Glomerular endothelial cell (primary cell): ENCODE measurements around the gene EIF5A2. TPM values are rescaled to one million over a fixed set of nuclear protein-coding genes. Genes with fewer than 3 reads are reported as not detected.

Experiments
- DNase-seq: peaks from one replicate; pipeline ENCODE4 v3.0.0-alpha.2; 2011; ENCODE audit warnings: low read depth, low spot score; ENCODE audit errors: extremely low read depth
- total RNA-seq: library from RNA; depleted of rRNA; stranded (reverse); fragments of >200 nt; gene quantifications from 2 replicates; pipeline ENCODE4 v1.2.3, GENCODE V29; 2015

The EIF5A2 gene
- total RNA-seq, 1 donor from 2014 or later: 7.6 TPM

DNA sequence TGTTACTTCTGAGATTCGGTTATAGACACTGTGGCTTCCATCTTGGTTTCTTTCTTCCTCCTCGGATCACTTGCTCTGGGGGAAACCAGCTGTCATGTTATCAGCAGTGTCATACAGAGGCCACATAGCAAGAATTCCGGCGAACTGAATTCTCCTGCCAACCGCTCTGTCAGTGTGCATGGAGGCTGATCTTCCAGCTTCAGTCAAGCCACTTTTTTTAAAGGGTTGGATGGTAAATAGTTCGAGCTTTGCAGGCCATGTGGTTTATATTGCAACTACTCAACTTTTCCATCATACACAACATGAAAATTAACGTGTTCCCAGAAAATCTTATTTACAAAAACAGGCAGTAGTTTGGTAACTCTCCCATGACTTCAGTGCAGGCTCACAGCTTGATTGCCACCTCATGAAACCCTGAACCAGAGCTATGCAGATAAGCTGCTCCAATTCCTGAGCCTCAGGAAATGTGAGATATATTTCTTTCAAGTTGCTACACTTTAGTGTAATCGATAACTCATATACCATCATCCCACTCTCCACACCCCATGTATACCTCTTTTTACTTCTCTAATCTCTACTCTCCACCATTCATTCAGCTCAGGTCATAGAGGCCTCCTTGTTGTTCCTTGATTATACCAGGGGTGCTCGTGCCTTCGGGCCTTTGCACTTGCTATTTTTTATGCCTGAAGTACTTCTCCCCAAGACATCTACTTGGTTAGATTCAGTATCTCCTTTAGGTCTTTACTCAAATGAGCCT is 45.6 kb downstream of the EIF5A2 start:
- no peak for DNase-seq

GRCh38 chr3:170858599-170858998 is 49.8 kb downstream of the EIF5A2 start:
- no peak for DNase-seq

DNA sequence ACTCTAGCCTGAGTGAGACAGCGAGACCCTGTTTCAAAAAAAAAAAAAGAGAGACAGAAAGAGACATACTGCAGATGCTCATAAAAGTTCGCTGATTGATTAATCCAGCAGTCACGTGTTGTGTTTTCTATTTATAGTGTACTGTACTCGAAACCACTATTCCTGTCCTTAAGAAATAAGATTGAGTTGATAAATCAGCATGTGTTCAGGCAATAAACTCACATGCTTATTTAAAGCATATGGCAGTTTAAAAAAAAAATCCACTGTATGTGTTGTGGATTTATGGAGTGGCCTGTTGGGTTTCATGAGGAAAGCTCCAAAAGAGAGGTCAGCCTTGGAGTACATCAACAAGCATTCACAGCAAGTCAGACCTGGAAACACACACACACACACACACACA is 56.1 kb downstream of the EIF5A2 start:
- no peak for DNase-seq

DNA sequence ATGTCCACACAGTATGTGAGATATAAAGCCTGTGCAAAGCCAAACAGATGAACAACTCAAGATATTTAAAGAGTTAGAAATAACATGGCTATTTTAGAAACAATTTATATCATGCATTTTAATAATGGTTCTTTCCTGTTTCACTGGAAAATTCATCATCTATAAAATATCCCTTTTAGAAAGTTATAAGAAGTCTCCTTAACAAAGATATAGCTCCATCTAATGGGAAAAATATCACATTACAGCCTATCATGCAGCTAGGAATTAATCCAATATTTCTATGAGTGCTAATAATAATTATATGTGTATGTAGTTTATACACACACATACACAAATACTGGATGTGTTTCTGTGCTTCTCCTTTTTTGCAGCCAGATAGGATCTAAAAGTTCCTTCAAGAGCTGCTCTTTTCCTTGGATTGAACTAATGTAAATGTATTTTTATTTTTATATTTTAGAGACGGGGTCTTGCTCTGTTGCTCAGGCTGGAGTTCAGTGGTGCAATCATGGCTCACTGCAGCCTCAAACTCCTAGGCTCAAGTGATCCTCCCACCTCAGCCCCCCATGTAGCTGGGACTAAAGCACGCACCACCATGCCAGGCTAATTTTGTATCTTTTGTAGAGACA is 60.0 kb downstream of the EIF5A2 start:
- DNase-seq: no peak

DNA sequence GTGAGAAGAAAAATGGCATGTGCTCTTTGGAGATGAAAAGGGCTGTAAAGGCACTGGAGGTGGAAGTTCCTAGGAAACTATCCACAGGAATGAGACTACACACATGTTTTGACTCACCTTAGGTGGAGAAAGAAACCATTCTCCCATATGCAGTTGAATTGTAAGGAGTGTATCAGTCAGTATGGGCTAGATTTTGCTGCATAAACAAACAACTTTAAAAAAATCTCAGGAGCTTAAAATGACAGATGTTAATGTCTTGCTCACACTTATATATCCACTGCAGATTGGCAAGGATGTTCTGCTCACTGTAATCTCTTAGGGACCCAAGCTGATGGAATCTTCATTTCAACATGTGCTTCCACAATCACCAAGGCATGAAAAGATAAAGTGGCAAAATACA is 64.1 kb downstream of the EIF5A2 start:
- DNase-seq: no peak

DNA sequence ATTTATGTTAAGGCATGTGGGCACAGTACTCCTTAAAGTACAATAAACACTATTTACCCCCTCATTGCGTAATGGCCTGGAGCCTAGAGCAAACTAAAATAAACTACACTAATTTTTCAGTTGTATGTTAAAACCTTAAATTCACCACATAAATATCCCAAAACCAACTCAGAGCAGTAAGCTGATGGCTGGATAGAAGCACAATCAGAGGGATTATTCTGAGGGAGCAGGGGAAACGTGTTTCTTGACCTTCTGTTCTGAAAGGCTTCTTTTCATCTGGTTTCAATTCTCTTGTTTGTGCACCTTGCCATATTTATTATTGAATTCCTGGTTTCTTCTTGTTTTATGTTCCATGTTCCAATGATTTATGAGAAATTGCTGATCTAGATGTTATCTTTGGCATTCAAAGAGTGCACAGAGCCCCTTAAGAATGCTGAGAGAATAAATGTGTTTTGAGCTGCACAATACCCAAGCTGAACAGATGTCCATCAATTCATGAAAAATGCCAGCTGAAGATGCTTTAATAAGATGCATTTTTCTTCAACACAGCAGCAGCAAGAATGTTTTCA is 68.1 kb downstream of the EIF5A2 start:
- DNase-seq: no peak

DNA sequence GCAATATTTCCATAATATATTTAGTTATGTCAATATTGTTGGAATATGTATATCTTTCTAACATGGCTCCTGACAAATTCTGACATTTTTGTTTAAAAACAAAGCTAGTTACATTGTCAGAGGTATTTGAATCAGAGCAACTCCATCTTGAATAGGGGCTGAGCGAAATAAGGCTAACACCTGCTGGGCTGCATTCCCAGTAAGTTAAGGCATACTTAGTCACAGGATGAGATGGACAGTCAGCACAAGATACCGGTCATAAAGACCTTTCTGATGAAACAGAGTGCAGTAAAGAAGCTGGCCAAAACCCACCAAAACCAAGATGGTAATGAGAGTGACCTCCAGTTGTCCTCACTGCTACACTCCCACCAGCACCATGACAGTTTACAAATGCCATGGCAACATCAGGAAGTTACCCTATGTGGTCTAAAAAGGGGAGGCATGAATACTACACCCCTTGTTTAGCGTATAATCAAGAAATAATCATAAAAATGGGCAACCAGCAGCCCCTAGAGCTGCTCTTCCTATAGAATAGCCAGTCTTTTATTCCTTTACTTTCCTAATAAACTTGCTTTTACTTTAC is 68.8 kb downstream of the EIF5A2 start:
- DNase-seq: no peak

Other genes with a start within 250 kb of the EIF5A2 start
- 145 and 163 TPM in 2 replicates for gene RPL22L1, start 38.4 kb downstream of the EIF5A2 start, total RNA-seq
- gene SLC2A2, start 118.1 kb upstream of the EIF5A2 start, total RNA-seq: not detected in 2 replicates